GM23338 (cell line): ENCODE data around the gene HORMAD2. TPM values are rescaled to one million over a fixed set of nuclear protein-coding genes. Genes with fewer than 3 reads are reported as not detected.
A peak's percentile ranks its signal among the peaks of the same experiment; 100 is the strongest.

Experiments used
- ATAC-seq: fragments of 200-7000 bp; cut with Tn5 transposase; 3 replicates; pipeline ENCODE4 v1.9.1; 2020
- DNase-seq: peaks from one replicate; pipeline ENCODE4 v3.0.0-alpha.2; 2015; ENCODE audit warnings: low spot score
- H2AFZ ChIP-seq: fragments of 200-600 bp; sonication (generic); 2 replicates; pipeline ENCODE4 v1.8.0; 2016; ENCODE audit warnings: antibody characterized with exemption, mild to moderate bottlenecking, moderate library complexity
- H3F3A ChIP-seq: fragments of 200-600 bp; sonication (generic); replicated peaks from 2 replicates; pipeline ENCODE4 v1.8.0; 2017; ENCODE audit warnings: antibody characterized with exemption, mixed run types, low read depth
- H3K27ac ChIP-seq: fragments of 200-600 bp; sonication (generic); 2 replicates; pipeline ENCODE4 v1.6.1; 2016; ENCODE audit warnings: low read depth
- H3K27me3 ChIP-seq: fragments of 200-600 bp; sonication (generic); 2 replicates; pipeline ENCODE4 v1.8.0; 2016; ENCODE audit warnings: mild to moderate bottlenecking, mixed run types, moderate library complexity; ENCODE audit not compliant: insufficient read depth
- H3K36me3 ChIP-seq: fragments of 200-600 bp; sonication (generic); 2 replicates; pipeline ENCODE4 v1.8.0; 2016; ENCODE audit warnings: mild to moderate bottlenecking; ENCODE audit not compliant: insufficient read depth
- H3K4me1 ChIP-seq: fragments of 200-600 bp; sonication (generic); 2 replicates; pipeline ENCODE4 v1.8.0; 2016; ENCODE audit warnings: mild to moderate bottlenecking, moderate library complexity; ENCODE audit not compliant: insufficient read depth
- H3K4me2 ChIP-seq: fragments of 200-600 bp; sonication (generic); 2 replicates; pipeline ENCODE4 v1.7.1; 2017; ENCODE audit warnings: mixed run types
- H3K4me3 ChIP-seq: fragments of 200-600 bp; sonication (generic); 2 replicates; pipeline ENCODE4 v1.6.1; 2016; ENCODE audit warnings: mixed run types
- H3K79me2 ChIP-seq: fragments of 200-600 bp; sonication (generic); replicated peaks from 2 replicates; pipeline ENCODE4 v1.8.0; 2017; ENCODE audit warnings: mild to moderate bottlenecking; ENCODE audit not compliant: insufficient read depth
- H3K9me2 ChIP-seq: fragments of 200-600 bp; sonication (generic); 2 replicates; pipeline ENCODE4 v1.8.0; 2017; ENCODE audit not compliant: insufficient read depth
- H4K20me1 ChIP-seq: fragments of 200-600 bp; sonication (generic); replicated peaks from 2 replicates; pipeline ENCODE4 v1.8.0; 2017; ENCODE audit warnings: mild to moderate bottlenecking; ENCODE audit not compliant: insufficient read depth
- H3K27ac Mint-ChIP-seq: 2 replicates; pipeline ENCODE4 v1.8.0; 2020; ENCODE audit warnings: inconsistent platforms, mild to moderate bottlenecking, moderate library complexity, mixed read lengths
- H3K27me3 Mint-ChIP-seq: 3 replicates; pipeline ENCODE4 v1.8.0; 2022; ENCODE audit warnings: low read depth, mild to moderate bottlenecking, moderate library complexity, mixed read lengths, inconsistent platforms; ENCODE audit not compliant: insufficient read depth, poor library complexity
- H3K36me3 Mint-ChIP-seq: 3 replicates; pipeline ENCODE4 v1.8.0; 2021; ENCODE audit warnings: low read depth, mild to moderate bottlenecking, inconsistent platforms, moderate library complexity, mixed read lengths
- H3K4me1 Mint-ChIP-seq: 3 replicates; pipeline ENCODE4 v1.8.0; 2020; ENCODE audit warnings: mild to moderate bottlenecking, inconsistent platforms, mixed read lengths
- H3K4me3 Mint-ChIP-seq: 3 replicates; pipeline ENCODE4 v1.8.0; 2021; ENCODE audit warnings: moderate library complexity, mild to moderate bottlenecking, inconsistent platforms, mixed read lengths
- H3K9me3 Mint-ChIP-seq: 3 replicates; pipeline ENCODE4 v1.8.0; 2020; ENCODE audit warnings: moderate library complexity, mild to moderate bottlenecking, inconsistent platforms, mixed read lengths
- CREB1 ChIP-seq: fragments of 250-450 bp; sonication (Bioruptor Pico); IDR thresholded peaks from 2 replicates; pipeline ENCODE4 v1.5.0; 2020; ENCODE audit warnings: low read depth, mild to moderate bottlenecking, moderate library complexity
- EZH2 ChIP-seq: fragments of 200-600 bp; sonication (generic); IDR thresholded peaks from one replicate; pipeline ENCODE4 v1.8.0; 2017; ENCODE audit warnings: antibody characterized with exemption, mild to moderate bottlenecking, low read depth; ENCODE audit not compliant: unreplicated experiment
- EZH2phosphoT487 ChIP-seq: fragments of 200-600 bp; sonication (generic); IDR thresholded peaks from one replicate; pipeline ENCODE4 v1.8.1; 2018; ENCODE audit warnings: antibody characterized with exemption; ENCODE audit not compliant: unreplicated experiment
- JUNB ChIP-seq: IDR thresholded peaks from one replicate; pipeline ENCODE4 v1.6.1; 2016; ENCODE audit warnings: antibody characterized with exemption; ENCODE audit not compliant: unreplicated experiment
- POLR2AphosphoS5 ChIP-seq: IDR thresholded peaks from 2 replicates; pipeline ENCODE4 v1.6.1; 2016; ENCODE audit warnings: antibody characterized with exemption, low read depth
- STAT1 ChIP-seq: IDR thresholded peaks from one replicate; pipeline ENCODE4 v1.6.1; 2016; ENCODE audit warnings: antibody characterized with exemption; ENCODE audit not compliant: unreplicated experiment
- ZNF114 ChIP-seq: fragments of 250-450 bp; sonication (Bioruptor Pico); IDR thresholded peaks from 2 replicates; pipeline ENCODE4 v1.5.0; 2020; ENCODE audit warnings: mild to moderate bottlenecking, moderate library complexity
- ZNF331 ChIP-seq: fragments of 250-450 bp; sonication (Bioruptor Pico); IDR thresholded peaks from 2 replicates; pipeline ENCODE4 v1.5.0; 2020; ENCODE audit warnings: low read depth, mild to moderate bottlenecking, moderate library complexity
- polyA plus RNA-seq: library from polyadenylated mRNA; unstranded; fragments of >200 nt; fragmentation: Nextera tagmentation; extraction: Ambion mirVana; gene quantifications from 2 replicates; pipeline ENCODE4 v1.2.1, GENCODE V29; 2016
- total RNA-seq: library from RNA; depleted of rRNA; stranded (reverse); fragments of >200 nt; shearing (Covaris generic); gene quantifications from 2 replicates; pipeline ENCODE4 v1.2.3, GENCODE V29; 2014
- TF ChIP-seq, protein P1 (sequence below): IDR thresholded peaks from 2 replicates; pipeline ENCODE4 v1.6.1; 2016; ENCODE audit warnings: antibody characterized with exemption
- TF ChIP-seq, protein P2 (sequence below): IDR thresholded peaks from one replicate; pipeline ENCODE4 v1.6.1; 2018; ENCODE audit warnings: antibody characterized with exemption; ENCODE audit not compliant: unreplicated experiment
- TF ChIP-seq, protein P3 (sequence below), 2 experiments: fragments of 200-600 bp in 1 of 2; sonication (generic) in 1 of 2; conservative IDR thresholded peaks; 2 replicates each; pipeline versions ENCODE4 v1.5.1 to v1.6.1; 2016 to 2017; ENCODE audit warnings: antibody characterized with exemption in 2 of 2, low read depth in 2 of 2, mild to moderate bottlenecking in 2 of 2, moderate library complexity in 1 of 2
- TF ChIP-seq, protein P4 (sequence below): fragments of 250-450 bp; sonication (Bioruptor Pico); IDR thresholded peaks from 2 replicates; pipeline ENCODE4 v1.5.0; 2020; ENCODE audit warnings: mild to moderate bottlenecking, moderate library complexity

Gene HORMAD2
- total and polyA plus RNA-seq, 2 experiments from 2014 or later = 0.40 TPM; not detected in 1

DNA sequence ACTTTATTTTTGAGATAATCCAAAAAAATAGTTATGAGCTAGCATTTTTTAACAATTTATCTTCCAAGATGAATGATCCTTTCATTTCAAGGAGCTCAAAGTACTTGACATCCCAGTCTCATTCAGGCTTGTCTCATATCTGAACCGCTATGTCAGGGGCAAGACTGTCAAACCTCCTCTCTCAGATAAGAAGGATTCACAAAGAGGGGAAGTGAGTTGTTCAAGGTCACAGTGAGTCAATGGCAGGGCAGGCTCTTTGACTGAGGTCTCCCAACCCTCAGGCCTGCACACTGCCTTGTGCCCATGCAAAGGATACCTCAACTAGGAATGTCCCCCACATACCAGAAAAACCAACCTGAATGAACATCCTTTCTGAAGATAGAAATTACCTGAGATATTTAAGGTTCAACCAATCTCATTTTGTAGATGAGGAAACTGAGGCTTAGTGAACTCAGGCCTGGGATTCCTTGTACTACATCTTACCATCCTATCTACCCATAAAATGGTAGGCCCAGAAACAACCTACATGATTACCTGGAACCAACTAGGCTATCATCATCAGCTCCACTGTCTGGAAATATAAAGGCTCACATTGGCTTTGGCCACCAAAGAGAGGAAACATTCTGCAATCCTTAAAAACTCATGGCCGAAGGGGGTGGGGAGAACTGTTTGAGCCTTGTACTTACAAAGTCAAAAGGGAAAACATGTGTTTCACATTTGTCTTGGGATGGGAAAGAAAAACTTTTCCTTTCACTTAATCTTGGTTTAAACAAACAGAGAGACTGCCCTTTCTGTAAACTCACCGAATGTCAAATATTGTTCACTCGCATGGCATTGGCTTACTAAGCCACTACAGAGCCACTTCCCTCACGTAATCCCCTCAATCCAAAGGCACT lies 115.2 kb downstream of the HORMAD2 start:
- H4K20me1 ChIP-seq = no peaks in the 10 kb centered on the region
- H3K27ac ChIP-seq = peak overlapping the region; percentile 89
- peaks cover 4% of the 10 kb centered on the region; the same call in 2 of the 3 replicates for H3K36me3 Mint-ChIP-seq
- H3K4me3 Mint-ChIP-seq = 0 out of 3 replicates have a peak overlapping the region, but pooled peaks have one; percentile 46
- peaks cover 41% of the 10 kb centered on the region for H3K4me1 Mint-ChIP-seq
- peaks cover 7% of the 10 kb centered on the region; the same call in 1 of the 3 replicates for H3K9me3 Mint-ChIP-seq
- peaks cover 27% of the 10 kb centered on the region for H3K4me1 ChIP-seq
- no peak for TF ChIP-seq POLR2AphosphoS5
- TF ChIP-seq STAT1 = no peak
- TF ChIP-seq CREB1 = no peak
- TF ChIP-seq ZNF331 (CRISPR knock-in tag) = no peak
- TF ChIP-seq, protein P1, sequence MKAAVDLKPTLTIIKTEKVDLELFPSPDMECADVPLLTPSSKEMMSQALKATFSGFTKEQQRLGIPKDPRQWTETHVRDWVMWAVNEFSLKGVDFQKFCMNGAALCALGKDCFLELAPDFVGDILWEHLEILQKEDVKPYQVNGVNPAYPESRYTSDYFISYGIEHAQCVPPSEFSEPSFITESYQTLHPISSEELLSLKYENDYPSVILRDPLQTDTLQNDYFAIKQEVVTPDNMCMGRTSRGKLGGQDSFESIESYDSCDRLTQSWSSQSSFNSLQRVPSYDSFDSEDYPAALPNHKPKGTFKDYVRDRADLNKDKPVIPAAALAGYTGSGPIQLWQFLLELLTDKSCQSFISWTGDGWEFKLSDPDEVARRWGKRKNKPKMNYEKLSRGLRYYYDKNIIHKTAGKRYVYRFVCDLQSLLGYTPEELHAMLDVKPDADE = no peak
- TF ChIP-seq EZH2phosphoT487 = no peak
- TF ChIP-seq, protein P2, sequence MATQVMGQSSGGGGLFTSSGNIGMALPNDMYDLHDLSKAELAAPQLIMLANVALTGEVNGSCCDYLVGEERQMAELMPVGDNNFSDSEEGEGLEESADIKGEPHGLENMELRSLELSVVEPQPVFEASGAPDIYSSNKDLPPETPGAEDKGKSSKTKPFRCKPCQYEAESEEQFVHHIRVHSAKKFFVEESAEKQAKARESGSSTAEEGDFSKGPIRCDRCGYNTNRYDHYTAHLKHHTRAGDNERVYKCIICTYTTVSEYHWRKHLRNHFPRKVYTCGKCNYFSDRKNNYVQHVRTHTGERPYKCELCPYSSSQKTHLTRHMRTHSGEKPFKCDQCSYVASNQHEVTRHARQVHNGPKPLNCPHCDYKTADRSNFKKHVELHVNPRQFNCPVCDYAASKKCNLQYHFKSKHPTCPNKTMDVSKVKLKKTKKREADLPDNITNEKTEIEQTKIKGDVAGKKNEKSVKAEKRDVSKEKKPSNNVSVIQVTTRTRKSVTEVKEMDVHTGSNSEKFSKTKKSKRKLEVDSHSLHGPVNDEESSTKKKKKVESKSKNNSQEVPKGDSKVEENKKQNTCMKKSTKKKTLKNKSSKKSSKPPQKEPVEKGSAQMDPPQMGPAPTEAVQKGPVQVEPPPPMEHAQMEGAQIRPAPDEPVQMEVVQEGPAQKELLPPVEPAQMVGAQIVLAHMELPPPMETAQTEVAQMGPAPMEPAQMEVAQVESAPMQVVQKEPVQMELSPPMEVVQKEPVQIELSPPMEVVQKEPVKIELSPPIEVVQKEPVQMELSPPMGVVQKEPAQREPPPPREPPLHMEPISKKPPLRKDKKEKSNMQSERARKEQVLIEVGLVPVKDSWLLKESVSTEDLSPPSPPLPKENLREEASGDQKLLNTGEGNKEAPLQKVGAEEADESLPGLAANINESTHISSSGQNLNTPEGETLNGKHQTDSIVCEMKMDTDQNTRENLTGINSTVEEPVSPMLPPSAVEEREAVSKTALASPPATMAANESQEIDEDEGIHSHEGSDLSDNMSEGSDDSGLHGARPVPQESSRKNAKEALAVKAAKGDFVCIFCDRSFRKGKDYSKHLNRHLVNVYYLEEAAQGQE = no peak
- TF ChIP-seq EZH2 = no peak
- TF ChIP-seq, protein P3, sequence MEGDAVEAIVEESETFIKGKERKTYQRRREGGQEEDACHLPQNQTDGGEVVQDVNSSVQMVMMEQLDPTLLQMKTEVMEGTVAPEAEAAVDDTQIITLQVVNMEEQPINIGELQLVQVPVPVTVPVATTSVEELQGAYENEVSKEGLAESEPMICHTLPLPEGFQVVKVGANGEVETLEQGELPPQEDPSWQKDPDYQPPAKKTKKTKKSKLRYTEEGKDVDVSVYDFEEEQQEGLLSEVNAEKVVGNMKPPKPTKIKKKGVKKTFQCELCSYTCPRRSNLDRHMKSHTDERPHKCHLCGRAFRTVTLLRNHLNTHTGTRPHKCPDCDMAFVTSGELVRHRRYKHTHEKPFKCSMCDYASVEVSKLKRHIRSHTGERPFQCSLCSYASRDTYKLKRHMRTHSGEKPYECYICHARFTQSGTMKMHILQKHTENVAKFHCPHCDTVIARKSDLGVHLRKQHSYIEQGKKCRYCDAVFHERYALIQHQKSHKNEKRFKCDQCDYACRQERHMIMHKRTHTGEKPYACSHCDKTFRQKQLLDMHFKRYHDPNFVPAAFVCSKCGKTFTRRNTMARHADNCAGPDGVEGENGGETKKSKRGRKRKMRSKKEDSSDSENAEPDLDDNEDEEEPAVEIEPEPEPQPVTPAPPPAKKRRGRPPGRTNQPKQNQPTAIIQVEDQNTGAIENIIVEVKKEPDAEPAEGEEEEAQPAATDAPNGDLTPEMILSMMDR (conservative IDR thresholded peaks at IDR 0.05; ENCODE audit: low read depth in 2 of 2) = no peak
- no peak for TF ChIP-seq JUNB
- no peak for TF ChIP-seq ZNF114 (CRISPR knock-in tag)
- TF ChIP-seq, protein P4, sequence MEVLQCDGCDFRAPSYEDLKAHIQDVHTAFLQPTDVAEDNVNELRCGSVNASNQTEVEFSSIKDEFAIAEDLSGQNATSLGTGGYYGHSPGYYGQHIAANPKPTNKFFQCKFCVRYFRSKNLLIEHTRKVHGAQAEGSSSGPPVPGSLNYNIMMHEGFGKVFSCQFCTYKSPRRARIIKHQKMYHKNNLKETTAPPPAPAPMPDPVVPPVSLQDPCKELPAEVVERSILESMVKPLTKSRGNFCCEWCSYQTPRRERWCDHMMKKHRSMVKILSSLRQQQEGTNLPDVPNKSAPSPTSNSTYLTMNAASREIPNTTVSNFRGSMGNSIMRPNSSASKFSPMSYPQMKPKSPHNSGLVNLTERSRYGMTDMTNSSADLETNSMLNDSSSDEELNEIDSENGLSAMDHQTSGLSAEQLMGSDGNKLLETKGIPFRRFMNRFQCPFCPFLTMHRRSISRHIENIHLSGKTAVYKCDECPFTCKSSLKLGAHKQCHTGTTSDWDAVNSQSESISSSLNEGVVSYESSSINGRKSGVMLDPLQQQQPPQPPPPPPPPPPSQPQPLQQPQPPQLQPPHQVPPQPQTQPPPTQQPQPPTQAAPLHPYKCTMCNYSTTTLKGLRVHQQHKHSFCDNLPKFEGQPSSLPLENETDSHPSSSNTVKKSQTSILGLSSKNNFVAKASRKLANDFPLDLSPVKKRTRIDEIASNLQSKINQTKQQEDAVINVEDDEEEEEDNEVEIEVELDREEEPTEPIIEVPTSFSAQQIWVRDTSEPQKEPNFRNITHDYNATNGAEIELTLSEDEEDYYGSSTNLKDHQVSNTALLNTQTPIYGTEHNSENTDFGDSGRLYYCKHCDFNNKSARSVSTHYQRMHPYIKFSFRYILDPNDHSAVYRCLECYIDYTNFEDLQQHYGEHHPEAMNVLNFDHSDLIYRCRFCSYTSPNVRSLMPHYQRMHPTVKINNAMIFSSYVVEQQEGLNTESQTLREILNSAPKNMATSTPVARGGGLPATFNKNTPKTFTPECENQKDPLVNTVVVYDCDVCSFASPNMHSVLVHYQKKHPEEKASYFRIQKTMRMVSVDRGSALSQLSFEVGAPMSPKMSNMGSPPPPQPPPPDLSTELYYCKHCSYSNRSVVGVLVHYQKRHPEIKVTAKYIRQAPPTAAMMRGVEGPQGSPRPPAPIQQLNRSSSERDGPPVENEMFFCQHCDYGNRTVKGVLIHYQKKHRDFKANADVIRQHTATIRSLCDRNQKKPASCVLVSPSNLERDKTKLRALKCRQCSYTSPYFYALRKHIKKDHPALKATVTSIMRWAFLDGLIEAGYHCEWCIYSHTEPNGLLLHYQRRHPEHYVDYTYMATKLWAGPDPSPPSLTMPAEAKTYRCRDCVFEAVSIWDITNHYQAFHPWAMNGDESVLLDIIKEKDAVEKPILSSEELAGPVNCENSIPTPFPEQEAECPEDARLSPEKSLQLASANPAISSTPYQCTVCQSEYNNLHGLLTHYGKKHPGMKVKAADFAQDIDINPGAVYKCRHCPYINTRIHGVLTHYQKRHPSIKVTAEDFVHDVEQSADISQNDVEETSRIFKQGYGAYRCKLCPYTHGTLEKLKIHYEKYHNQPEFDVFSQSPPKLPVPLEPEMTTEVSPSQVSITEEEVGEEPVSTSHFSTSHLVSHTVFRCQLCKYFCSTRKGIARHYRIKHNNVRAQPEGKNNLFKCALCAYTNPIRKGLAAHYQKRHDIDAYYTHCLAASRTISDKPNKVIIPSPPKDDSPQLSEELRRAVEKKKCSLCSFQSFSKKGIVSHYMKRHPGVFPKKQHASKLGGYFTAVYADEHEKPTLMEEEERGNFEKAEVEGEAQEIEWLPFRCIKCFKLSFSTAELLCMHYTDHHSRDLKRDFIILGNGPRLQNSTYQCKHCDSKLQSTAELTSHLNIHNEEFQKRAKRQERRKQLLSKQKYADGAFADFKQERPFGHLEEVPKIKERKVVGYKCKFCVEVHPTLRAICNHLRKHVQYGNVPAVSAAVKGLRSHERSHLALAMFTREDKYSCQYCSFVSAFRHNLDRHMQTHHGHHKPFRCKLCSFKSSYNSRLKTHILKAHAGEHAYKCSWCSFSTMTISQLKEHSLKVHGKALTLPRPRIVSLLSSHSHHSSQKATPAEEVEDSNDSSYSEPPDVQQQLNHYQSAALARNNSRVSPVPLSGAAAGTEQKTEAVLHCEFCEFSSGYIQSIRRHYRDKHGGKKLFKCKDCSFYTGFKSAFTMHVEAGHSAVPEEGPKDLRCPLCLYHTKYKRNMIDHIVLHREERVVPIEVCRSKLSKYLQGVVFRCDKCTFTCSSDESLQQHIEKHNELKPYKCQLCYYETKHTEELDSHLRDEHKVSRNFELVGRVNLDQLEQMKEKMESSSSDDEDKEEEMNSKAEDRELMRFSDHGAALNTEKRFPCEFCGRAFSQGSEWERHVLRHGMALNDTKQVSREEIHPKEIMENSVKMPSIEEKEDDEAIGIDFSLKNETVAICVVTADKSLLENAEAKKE (CRISPR knock-in tag) = no peak
- ATAC-seq (no peak), DNase-seq (no peak)
- H3K9me2 ChIP-seq = peaks cover 5% of the 10 kb centered on the region; the same call in 1 of the 2 replicates
- H3K79me2 ChIP-seq = no peaks in the 10 kb centered on the region
- H2AFZ ChIP-seq = no peak overlapping the region
- no peaks in the 10 kb centered on the region for H3K36me3 ChIP-seq
- peak overlapping the region; percentile 98 for H3K27ac Mint-ChIP-seq
- H3K27me3 ChIP-seq = no peaks in the 10 kb centered on the region
- H3F3A ChIP-seq = 0 out of 2 replicates have a peak, but pooled peaks cover 4% of the 10 kb centered on the region
- peak overlapping the region; percentile 33 for H3K4me2 ChIP-seq
- H3K27me3 Mint-ChIP-seq = peaks cover 3% of the 10 kb centered on the region
- no peak overlapping the region for H3K4me3 ChIP-seq
